Myometrial cell (primary cell): ENCODE data around the gene SLC30A7. TPM values are rescaled to one million over a fixed set of nuclear protein-coding genes. Genes with fewer than 3 reads are reported as not detected.

ENCODE experiments used
- total RNA-seq: library from RNA; depleted of rRNA; stranded (reverse); fragments of >200 nt; gene quantifications from 2 replicates; pipeline ENCODE4 v1.2.3, GENCODE V29; 2015

The SLC30A7 gene, protein sequence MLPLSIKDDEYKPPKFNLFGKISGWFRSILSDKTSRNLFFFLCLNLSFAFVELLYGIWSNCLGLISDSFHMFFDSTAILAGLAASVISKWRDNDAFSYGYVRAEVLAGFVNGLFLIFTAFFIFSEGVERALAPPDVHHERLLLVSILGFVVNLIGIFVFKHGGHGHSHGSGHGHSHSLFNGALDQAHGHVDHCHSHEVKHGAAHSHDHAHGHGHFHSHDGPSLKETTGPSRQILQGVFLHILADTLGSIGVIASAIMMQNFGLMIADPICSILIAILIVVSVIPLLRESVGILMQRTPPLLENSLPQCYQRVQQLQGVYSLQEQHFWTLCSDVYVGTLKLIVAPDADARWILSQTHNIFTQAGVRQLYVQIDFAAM
- 25.1 and 46.8 TPM in 2 replicates for total RNA-seq

DNA sequence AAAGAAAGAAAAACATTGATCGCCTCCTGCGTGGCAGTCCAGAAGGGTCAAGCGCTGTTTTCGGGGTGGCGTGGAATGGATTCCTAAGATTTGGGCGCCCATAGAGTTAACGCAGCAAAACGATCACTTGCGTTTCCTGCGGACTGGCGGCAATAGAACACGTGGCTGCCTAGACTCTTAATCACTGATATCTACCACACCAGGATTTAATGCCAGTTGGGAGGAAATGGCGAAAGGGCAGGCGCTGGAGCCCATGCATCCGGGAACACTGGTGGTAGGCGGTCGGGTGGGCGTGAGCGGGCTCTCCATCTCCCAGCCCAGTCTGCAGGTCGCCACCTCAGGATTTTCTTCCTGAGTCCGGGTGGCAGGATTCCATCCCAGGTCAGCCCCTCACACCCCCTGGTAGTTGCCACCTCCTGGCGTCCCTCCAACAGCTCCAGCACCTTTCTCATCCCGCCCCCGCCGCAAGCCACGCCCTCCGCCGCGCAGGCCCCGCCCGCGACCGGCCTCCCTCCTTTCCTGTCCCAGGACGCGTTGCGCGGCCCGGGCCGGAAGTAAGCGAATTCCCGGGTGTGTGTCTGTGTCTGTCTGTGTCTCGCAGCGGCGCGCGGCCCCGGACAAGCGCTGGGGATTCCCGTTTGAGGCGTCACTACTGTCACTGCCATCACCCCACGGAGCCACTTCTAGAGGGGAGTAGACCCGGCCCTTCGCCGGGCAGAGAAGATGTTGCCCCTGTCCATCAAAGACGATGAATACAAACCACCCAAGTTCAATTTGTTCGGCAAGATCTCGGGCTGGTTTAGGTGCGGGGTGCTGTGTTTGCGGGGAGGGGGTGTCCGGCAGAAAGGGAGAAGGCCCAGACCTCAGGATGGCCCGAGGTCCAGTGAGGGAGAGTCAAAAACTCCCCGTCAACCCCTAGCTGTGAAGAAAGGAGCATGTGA, at the start of gene SLC30A7:
Gene SLC30A7, plus strand, starts transcription at position 551 of the 941 bp plus-strand sequence. Its CDS starts 173 bp downstream, at position 724.

DNA sequence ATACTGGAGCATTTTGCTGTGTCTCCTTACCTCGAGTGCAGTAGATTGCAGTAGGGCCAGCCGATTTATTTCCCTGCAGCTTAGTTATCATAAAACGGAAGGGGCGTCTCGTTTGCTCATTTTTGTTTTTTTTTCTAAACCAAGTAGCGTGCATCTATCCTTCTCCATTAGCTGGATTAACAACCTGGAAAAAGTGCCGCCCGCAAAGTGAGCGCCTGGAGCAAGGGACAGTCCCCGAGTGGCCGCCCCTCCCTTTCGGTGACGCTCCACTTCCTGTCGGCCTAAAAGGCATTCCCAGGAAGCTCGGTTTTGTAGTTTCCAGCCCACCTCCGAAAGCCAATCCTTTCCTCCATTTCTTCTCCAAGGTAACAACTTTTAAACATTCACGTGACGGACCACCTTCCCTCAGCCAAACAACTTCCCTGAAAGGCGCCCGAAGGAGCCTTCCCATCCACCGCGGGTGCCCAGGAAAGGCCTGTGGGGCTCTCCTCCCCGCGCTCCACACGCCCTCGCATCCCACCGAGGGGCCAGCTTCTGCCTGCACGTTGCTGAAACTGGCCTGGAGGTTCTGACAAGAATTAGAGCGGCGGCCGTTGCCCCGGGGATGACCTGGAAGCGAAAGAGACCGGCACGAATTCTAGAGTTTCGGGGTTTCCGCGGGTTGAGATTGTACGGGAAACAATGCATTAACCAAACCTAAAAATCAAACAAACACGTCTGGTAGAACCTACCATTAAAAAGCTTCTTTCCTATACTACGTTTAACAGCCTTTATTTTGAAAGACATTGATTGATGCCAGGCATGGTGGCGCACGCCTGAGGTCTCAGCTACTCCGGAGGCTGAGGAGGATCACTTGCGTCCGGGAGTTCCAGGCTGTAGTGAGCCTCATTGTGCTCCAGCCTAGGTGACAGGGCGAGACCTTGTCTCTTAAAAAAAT, 1.0 kb upstream of the SLC30A7 start, which contains the start of gene EXTL2:
Gene EXTL2, minus strand, starts transcription at position 240 of the 937 bp plus-strand sequence. CDS start 6,085 bp downstream, outside the sequence.

DNA sequence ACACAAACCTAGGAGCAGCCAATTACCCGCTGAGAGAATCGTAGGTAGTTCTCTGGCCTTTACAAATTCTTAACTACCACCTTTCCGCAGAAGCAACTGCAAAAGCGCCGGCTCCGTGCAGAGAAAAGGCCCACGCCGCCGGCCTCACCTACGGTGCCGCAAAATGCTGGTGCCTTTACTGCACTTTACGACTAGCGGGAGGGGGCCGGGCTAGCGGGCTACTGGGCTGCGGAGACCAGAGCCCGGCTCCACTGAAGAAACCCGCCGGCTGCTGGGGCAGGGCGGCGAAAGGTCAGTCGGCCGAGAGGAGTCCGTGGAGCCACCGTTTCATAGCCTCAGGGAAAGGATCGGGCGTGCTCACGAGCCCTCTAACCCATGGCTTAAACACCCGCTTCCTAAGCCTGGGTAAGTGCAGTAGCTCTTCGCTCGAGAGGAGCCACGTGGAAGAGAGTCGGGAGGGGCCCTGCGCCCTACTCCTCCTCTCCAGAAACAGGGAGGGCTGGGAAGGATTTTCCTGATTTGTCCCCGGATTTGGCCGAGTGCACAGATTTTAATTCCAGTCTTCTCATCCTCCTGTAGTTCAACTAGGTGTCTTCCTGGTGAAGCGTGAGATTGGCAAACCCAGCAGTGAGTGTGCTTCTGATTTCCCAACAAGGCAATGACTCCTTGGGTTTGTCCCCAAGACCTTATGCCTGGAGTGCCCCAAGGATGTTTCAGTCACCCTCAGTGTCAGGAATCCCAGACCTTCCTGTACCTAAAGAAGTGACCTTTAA, 130.0 kb downstream of the SLC30A7 start, which contains the start of gene DPH5:
Gene DPH5, minus strand, starts transcription at position 128 of the 773 bp plus-strand sequence. CDS start 341 bp downstream, outside the sequence.

Other genes with a start within 250 kb of the SLC30A7 start
- 200 and 205 TPM in 2 replicates for gene VCAM1, start 176.3 kb upstream of the SLC30A7 start, total RNA-seq
- 31.1 and 42.0 TPM in 2 replicates for gene EXTL2, start 1.2 kb upstream of the SLC30A7 start, total RNA-seq
- 34.3 and 50.9 TPM in 2 replicates for gene DPH5, start 129.7 kb downstream of the SLC30A7 start, total RNA-seq